ENCODE measurements around the gene KLF11.
"Not testable (repeated sequence)": the region's sequence is repeated elsewhere in the genome, so short reads cannot be mapped to it uniquely, and the experiment has no call there.

Gene KLF11

DNA sequence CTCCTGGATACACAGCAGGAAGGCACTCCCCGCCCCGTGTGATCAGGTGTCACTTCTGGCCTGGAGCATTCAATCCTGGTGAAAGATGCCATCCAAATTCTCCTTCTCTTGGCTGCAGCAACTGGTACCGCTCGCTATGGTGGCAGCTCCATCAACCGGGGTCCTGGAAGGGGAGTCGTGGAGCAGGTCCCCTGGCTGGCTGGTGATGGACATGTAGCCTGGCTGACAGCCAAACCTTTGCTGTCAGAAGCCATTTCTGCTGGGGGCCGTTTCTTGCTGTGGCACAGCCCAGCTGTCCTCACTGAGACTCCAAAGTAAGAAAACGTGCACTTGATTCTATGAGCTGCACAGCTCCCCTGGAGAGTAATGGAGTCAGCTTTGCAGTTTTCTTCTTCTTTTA lies 44.0 kb downstream of the KLF11 start:
- FAIRE-seq (no peak), DNase-seq (ENCODE audit: insufficient read length, low spot score) (no peak)
- TF ChIP-seq TAF1 (IDR thresholded peaks at IDR 0.05; ENCODE audit: low read depth, low read length) (no peak), SPI1 (IDR thresholded peaks at IDR 0.05; ENCODE audit: low read depth, low read length) (no peak), PAX5 (IDR thresholded peaks at IDR 0.05; ENCODE audit: insufficient read depth, low read length, severe bottlenecking) (no peak), POLR2AphosphoS5 (IDR thresholded peaks at IDR 0.05; ENCODE audit: low read depth, low read length) (no peak), POU2F2 (IDR thresholded peaks at IDR 0.05; ENCODE audit: low read depth, low read length) (no peak), POLR2A (IDR thresholded peaks at IDR 0.05; ENCODE audit: low read depth, low read length) (no peak)

DNA sequence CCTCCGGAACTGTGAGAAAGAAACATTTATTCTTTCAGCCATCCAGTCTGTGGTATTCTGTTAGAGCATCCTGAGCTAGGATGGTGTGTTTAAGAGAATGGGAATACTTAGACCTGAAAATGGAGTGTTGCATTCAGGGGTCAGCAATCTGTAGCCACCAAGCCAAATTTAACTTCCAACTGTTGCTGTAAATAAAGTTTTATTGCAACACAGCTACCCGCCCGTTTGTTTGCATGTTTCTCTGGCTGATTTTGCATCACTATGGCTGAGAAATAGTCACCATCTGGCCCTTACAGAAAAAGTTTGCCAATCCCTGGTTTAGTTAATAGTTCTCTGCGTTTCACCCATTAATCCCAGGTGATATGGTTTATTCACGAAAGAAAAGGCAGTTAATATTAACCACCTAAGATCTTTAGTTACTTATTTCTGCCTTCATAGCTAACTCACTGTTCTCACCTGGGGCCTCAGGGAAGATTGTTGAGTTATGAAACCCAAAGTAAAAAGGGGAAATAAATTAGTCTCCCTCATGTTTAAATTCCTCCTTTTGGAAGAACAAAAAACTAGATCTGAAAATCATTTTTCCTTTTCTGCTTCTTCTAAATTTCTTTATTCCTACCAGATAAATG lies 46.3 kb downstream of the KLF11 start:
- DNase-seq (ENCODE audit: insufficient read length, low spot score) = no peak
- TF ChIP-seq POU2F2 (IDR thresholded peaks at IDR 0.05; ENCODE audit: low read depth, low read length) (no peak), POLR2AphosphoS5 (IDR thresholded peaks at IDR 0.05; ENCODE audit: low read depth, low read length) (no peak), PAX5 (IDR thresholded peaks at IDR 0.05; ENCODE audit: insufficient read depth, low read length, severe bottlenecking) (no peak), POLR2A (IDR thresholded peaks at IDR 0.05; ENCODE audit: low read depth, low read length) (no peak)
- no peak for FAIRE-seq

DNA sequence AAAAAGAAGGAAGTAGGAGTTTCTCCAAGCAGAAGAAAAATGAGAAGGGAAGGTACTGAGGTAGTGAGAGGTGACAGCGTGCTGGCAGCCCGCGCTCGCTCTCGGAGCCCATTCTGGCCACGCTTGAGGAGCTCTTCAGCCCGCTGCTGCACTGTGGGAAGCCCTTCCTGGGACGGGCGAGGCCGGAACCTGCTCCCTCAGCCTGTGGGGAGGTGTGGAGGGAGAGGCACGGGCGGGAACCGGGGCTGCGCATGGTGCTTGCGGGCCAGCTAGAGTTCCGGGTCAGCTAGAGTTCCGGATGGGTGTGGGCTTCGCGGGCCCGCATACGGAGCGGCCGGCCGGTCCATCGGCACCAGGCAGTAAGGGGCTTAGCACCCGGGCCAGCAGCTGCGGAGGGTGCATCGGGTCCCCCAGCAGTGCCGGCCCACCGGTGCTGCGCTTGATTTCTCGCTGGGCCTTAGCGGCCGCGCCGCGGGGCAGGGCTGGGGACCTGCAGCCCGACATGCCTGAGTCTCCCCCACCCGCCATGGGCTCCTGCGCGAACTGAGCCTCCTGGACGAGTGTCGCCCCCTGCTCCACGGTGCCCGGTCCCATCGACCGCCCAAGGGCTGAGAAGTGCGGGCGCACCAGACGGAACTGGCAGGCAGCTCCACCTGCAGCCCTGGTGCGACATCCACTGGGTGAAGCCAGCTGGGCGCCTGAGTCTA lies 48.0 kb downstream of the KLF11 start:
- FAIRE-seq (no peak), DNase-seq (ENCODE audit: insufficient read length, low spot score) (no peak)
- TF ChIP-seq POU2F2 (IDR thresholded peaks at IDR 0.05; ENCODE audit: low read depth, low read length) = no peak
- TF ChIP-seq PAX5 (IDR thresholded peaks at IDR 0.05; ENCODE audit: insufficient read depth, low read length, severe bottlenecking) = no peak
- TF ChIP-seq POLR2AphosphoS5 (IDR thresholded peaks at IDR 0.05; ENCODE audit: low read depth, low read length) = no peak
- no peak for TF ChIP-seq POLR2A (IDR thresholded peaks at IDR 0.05; ENCODE audit: low read depth, low read length)
- no peak for TF ChIP-seq SPI1 (IDR thresholded peaks at IDR 0.05; ENCODE audit: low read depth, low read length)
- no peak for TF ChIP-seq TAF1 (IDR thresholded peaks at IDR 0.05; ENCODE audit: low read depth, low read length)

DNA sequence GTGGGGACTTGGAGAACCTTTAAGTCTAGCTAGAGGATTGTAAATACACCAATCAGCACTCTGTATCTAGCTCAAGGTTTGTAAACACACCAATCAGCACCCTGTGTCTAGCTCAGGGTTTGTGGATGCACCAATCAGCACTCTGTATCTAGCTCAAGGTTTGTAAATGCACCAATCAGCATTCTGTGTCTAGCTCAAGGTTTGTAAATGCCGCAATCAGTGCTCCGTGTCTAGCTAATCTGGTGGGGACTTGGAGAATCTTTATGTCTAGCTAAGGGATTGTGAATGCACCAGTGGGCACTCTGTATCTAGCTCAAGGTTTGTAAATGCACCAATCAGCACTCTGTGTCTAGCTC lies 48.5 kb downstream of the KLF11 start:
- FAIRE-seq; DNase-seq (ENCODE audit: insufficient read length, low spot score): not testable (repeated sequence)

DNA sequence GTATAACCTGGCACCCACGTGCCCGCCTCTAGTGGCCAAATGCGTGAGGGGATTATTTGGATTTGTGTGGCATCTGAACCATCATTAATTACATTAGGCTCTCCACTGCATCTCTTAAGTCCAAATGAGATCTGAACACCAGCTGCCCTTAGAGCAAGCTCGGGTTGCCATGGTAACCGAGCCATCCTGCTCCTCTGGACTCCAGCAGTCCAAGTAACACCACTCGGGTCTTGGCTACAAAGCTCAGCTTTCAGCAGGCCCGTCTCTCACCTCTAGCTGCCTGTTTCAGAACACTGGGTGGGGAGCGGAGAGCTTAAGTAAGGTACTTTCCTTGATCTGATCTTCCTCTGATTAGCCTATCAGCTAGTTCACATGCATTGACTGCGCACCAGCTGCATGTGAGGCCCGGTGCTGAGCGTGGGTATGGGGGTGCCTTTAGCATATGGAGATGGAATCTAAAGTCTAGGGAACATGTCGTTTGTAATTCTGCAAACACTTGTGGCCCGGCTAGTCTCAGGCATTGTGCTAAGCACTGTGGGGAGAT lies 51.0 kb downstream of the KLF11 start:
- FAIRE-seq = no peak
- TF ChIP-seq TAF1 (IDR thresholded peaks at IDR 0.05; ENCODE audit: low read depth, low read length) (no peak), POLR2AphosphoS5 (IDR thresholded peaks at IDR 0.05; ENCODE audit: low read depth, low read length) (no peak)
- DNase-seq (ENCODE audit: insufficient read length, low spot score) = no peak

DNA sequence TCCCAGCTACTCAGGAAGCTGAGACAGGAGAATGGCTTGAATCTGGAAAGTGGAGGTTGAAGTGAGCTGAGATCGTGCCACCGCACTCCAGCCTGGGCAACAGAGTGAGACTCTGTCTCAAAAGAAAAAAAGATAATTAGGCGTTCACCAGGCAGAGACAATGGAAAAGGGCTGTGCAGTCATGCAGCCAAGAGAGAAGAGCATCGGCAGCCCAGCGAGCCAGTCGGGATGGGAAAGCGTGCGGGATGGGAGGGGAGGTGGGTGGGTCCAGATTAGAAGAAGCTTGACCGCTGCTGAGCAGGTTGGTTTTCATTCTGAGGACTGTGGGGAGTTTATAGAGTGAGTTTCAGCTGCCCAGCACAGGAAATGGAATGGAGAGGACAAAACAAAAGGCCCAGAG lies 51.8 kb downstream of the KLF11 start:
- DNase-seq (ENCODE audit: insufficient read length, low spot score) (no peak), FAIRE-seq (no peak)
- no peak for TF ChIP-seq POLR2A (IDR thresholded peaks at IDR 0.05; ENCODE audit: low read depth, low read length)
- no peak for TF ChIP-seq POU2F2 (IDR thresholded peaks at IDR 0.05; ENCODE audit: low read depth, low read length)
- TF ChIP-seq PAX5 (IDR thresholded peaks at IDR 0.05; ENCODE audit: insufficient read depth, low read length, severe bottlenecking) = no peak
- no peak for TF ChIP-seq POLR2AphosphoS5 (IDR thresholded peaks at IDR 0.05; ENCODE audit: low read depth, low read length)
- no peak for TF ChIP-seq SPI1 (IDR thresholded peaks at IDR 0.05; ENCODE audit: low read depth, low read length)
- TF ChIP-seq TAF1 (IDR thresholded peaks at IDR 0.05; ENCODE audit: low read depth, low read length) = no peak

DNA sequence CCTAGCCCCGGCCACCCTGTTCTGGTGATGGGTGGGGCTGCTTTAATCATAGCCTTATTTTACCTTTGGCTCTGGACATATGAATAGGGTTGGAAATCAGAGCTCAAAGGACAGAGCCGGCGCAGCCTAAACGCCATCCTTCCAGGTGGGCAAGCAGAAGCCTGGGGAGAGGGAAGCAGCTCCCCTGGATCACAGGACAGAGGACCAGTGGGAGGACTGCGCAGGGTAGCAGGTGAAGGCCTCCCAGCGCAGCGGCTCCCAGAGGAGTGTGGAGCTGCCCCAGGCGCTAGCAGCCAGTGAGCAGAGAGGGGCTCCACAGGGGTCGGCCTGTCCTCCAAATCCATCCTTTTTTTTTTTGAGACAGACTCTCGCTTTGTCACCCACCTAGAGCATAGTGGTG lies 53.3 kb downstream of the KLF11 start:
- TF ChIP-seq PAX5 (IDR thresholded peaks at IDR 0.05; ENCODE audit: insufficient read depth, low read length, severe bottlenecking) (no peak), POLR2AphosphoS5 (IDR thresholded peaks at IDR 0.05; ENCODE audit: low read depth, low read length) (no peak), SPI1 (IDR thresholded peaks at IDR 0.05; ENCODE audit: low read depth, low read length) (no peak), TAF1 (IDR thresholded peaks at IDR 0.05; ENCODE audit: low read depth, low read length) (no peak), POU2F2 (IDR thresholded peaks at IDR 0.05; ENCODE audit: low read depth, low read length) (no peak), POLR2A (IDR thresholded peaks at IDR 0.05; ENCODE audit: low read depth, low read length) (no peak)
- DNase-seq (ENCODE audit: insufficient read length, low spot score) (no peak), FAIRE-seq (no peak)

DNA sequence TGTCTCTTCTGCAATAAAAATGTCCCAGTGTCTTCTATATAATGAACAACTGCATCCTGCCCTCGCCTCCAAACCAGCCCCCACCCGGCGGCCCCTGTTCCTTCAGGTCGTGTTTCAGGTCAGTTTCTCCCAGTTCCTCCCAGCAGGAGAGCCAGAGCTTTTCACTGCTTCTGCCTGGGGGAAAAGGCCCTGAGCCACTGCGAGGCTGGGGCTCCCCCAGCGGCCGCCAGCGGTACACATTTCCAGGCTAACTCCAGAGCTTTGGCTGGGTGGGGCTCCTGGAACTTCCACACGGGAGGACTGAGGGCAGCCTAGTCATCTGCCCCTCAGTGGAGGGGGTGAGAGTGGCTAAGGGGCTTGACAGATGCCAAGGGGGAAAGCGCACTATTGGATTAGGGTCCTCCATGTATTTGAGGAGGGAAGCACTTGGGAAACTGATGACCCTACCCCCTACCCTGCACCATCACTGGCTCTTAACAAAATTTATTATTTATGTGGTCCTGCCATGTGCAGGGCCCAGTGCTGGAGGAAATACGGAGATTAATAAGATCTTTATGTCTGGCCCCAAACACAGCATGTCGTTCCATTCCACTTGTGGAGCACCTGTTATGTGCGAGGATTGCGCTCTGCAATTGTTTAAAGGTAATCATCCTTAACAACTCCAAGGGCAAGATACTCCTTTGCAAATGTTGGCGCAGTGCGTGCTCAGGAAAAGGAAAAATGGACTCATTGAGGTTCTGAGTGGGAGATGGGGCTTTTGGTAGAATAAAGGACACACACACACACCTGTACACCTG lies 54.2 kb downstream of the KLF11 start:
- TF ChIP-seq TAF1 (IDR thresholded peaks at IDR 0.05; ENCODE audit: low read depth, low read length) = no peak
- TF ChIP-seq POLR2AphosphoS5 (IDR thresholded peaks at IDR 0.05; ENCODE audit: low read depth, low read length) = no peak
- no peak for TF ChIP-seq SPI1 (IDR thresholded peaks at IDR 0.05; ENCODE audit: low read depth, low read length)
- TF ChIP-seq POLR2A (IDR thresholded peaks at IDR 0.05; ENCODE audit: low read depth, low read length) = no peak
- TF ChIP-seq PAX5 (IDR thresholded peaks at IDR 0.05; ENCODE audit: insufficient read depth, low read length, severe bottlenecking) = no peak
- TF ChIP-seq POU2F2 (IDR thresholded peaks at IDR 0.05; ENCODE audit: low read depth, low read length) = no peak
- FAIRE-seq (no peak), DNase-seq (ENCODE audit: insufficient read length, low spot score) (peak; percentile 58)

DNA sequence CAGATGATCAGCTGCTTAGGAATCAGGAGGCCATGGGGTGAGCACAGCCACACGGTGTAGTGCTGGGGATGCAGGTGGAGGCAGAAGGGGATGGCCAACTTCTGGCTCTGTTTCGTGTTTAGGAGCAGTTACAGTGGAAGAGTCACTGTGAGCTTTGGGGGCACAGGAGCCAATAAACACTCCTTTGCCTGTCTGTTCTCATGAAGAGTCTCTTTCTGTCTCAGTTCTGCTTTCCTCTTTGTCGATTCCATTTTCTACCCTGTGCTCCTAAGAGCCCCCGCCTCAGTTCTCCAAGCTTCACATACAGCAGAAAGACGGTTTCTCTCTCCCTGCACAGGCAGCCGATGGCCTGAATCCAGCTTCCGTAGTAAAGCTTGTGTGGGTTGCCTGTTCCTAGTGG lies 58.1 kb downstream of the KLF11 start:
- TF ChIP-seq PAX5 (IDR thresholded peaks at IDR 0.05; ENCODE audit: insufficient read depth, low read length, severe bottlenecking) = no peak
- TF ChIP-seq SPI1 (IDR thresholded peaks at IDR 0.05; ENCODE audit: low read depth, low read length) = peak; percentile 87
- TF ChIP-seq TAF1 (IDR thresholded peaks at IDR 0.05; ENCODE audit: low read depth, low read length) = no peak
- no peak for TF ChIP-seq POLR2AphosphoS5 (IDR thresholded peaks at IDR 0.05; ENCODE audit: low read depth, low read length)
- DNase-seq (ENCODE audit: insufficient read length, low spot score) (no peak), FAIRE-seq (no peak)

DNA sequence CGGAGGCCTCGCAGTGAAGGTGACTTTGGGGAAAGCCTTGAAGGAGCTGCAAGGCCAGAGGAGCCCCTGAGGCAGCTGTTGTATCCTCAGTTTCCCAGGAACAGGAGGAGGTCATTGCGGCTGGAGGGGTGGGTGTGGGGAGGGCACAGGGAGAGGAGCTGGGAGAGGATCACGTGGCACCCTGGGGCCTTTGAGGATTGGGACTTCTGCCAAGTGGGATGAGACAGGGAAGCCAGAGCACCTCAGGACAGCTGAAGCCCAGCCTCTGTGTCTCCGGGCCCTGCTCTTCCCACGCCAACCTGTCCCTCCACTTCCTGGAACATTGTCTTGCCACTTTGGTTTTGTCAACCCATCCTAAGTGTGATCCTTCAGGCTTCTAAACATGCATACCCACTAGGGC lies 59.8 kb downstream of the KLF11 start:
- FAIRE-seq (no peak), DNase-seq (ENCODE audit: insufficient read length, low spot score) (no peak)
- TF ChIP-seq SPI1 (IDR thresholded peaks at IDR 0.05; ENCODE audit: low read depth, low read length) = no peak
- TF ChIP-seq TAF1 (IDR thresholded peaks at IDR 0.05; ENCODE audit: low read depth, low read length) = no peak
- no peak for TF ChIP-seq POLR2A (IDR thresholded peaks at IDR 0.05; ENCODE audit: low read depth, low read length)
- no peak for TF ChIP-seq PAX5 (IDR thresholded peaks at IDR 0.05; ENCODE audit: insufficient read depth, low read length, severe bottlenecking)
- TF ChIP-seq POLR2AphosphoS5 (IDR thresholded peaks at IDR 0.05; ENCODE audit: low read depth, low read length) = no peak
- TF ChIP-seq POU2F2 (IDR thresholded peaks at IDR 0.05; ENCODE audit: low read depth, low read length) = no peak

Data from GM12891 (cell line).